IPS DF 19.7 (cell line): Measurements from ENCODE around the gene SYT11.
"Not testable (repeated sequence)": the region's sequence is repeated elsewhere in the genome, so short reads cannot be mapped to it uniquely, and the experiment has no call there.

ENCODE experiments used
- DNase-seq: peaks from one replicate; pipeline ENCODE4 v3.0.0-alpha.2; 2013; ENCODE audit warnings: low read depth, low spot score

Gene SYT11

DNA sequence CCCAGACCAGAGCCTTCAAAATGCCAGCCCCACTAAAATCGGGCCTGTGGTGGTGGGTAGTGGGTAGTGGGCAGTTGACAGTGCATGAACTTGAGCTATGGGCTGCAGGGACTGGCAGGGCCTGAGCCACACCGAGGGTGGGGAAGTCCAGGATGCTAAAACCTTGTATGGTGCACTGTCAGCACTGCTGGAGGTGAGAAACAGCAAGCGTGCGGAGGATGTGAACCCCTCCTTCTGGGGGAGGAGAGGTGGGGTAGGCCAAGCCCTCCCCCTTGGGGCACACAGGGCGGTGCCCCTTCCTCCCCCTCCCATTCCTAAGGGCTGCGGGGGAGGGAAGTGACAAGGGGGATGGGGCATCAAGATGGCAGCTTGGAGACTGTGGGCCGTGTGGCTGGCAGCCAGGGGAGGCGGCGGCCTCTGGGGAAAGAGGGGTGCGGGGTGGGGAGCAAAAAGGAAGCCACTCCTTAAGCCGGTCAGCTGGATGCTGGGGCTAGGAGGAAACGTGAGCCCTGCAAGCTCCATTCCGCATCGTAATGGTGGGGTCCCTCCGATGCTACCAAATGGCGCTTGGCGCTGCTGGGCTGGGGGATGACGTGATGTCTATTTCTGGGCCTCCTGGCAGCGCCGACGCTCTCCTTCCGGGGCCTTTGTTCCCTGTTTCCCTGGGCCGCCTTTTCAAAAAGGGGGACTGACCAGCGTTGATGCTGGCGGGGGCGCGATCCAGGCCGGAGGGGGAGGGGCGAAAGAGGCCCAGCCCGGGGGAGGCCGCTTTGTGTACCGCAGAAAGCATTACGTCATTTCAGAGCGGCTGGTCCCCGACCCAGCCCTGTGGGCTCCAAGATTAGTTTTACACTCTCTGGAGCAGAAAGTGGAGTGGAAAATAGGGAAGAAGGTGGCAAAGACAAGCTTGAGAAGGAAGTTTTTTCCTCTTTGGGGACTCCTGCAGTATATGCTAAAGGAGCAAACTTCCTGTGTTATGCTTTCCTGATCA, 809 bp downstream of the SYT11 start:
- peak; percentile 15 for DNase-seq

DNA sequence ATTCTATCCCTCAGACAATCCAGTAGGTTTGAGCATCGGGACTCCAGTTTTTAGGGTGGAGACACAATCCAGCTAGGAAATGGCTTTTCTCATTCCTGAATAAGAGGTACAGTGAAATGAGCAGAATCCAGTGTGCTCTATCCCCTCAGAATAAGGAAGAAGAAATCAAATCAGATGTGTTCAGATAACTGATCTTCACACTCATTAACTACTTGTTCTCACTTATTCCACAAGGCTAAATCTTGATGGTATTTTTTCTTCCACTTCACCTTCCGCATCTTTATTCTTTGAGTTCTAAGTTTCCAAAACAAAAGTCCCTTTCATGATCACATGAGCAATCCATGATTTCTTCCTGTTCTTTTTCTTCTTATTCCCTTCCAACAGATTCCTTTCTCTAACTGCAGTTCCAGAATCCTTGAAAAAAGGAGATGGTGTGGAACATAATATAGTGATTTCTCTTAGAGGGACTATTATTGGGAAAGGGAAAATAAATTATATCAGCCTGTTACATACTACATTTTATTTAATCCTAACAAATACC, 1.7 kb downstream of the SYT11 start:
- no peak for DNase-seq

- no peak for DNase-seq
Measured at GRCh38 chr1:155861896-155862295, 2.5 kb downstream of the SYT11 start.

DNA sequence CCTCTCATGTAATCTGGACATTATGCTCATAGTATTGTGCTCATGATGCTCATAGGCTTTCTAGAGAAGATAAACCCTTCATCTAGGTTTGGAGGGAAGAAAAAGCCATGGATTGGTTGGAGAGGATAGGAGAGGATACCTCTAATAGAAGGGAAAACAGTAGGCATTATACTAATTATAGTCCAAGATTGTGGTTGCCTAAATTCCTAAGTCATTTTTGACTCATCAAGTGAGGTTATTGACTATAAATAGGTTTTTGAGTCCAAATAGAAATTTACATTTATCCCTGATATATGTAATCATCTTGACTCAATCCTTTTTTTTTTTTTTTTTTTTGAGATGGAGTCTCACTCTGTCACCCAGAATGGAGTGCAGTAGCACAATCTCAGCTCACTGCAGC, 5.0 kb downstream of the SYT11 start:
- no peak for DNase-seq

- no peak for DNase-seq
Measured at GRCh38 chr1:155867766-155868165, 8.4 kb downstream of the SYT11 start.

DNA sequence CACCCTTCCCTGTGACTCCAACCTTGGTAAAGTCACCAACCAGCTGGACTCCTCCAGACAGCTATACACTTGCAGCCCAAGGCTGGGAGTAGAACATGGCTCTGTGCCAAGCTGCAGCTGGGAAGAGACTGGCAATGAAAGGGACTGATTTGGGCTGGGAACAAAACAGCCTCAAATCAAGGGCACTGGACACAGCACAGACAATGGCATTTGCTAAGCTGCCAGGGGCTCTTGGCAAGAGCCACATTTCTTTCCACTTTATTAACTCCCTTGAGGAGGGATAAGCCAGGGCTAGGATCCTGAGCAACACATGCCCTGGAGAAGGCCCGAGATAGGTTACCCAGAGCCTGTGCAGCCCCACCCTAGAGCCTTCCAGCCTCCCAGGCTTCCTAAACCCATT, 12.0 kb downstream of the SYT11 start:
- DNase-seq = no peak

- no peak for DNase-seq
Measured at GRCh38 chr1:155872527-155872926, 13.2 kb downstream of the SYT11 start.

DNA sequence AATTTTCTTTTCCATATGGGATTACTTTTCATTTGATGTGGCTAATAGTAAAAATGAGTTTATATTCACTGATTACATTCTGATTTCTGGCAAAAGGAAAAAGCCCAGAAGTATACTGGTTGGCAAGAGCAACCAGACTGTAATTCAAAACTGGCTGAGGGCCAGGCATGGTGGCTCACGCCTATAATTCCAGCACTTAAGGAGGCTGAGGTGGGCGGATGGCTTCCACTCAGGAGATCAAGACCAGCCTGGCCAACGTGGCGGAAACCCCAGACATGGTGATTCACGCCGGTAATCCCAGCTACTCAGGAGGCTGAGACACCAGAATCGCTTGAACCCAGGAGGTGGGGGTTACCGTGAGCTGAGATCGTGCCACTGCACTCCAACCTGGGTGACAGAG, 14.5 kb downstream of the SYT11 start:
- no peak for DNase-seq

GRCh38 chr1:155877945-155878344, 18.6 kb downstream of the SYT11 start:
- no peak for DNase-seq

DNA sequence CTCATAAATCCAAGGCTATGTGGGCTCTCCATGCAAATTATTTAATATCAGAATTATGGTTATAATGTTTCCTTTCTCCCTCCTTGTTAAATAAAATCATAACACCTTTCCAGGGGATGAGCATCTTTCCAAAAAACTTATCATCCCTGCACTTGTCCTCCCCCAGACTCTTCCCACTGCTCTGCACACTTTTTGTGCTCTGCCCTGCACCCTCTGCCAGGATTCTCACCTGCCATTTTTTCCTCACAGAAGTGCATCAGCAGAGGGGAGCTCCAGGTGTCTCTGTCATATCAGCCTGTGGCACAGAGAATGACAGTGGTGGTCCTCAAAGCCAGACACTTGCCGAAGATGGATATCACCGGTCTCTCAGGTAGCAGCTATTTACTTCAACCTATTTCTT, 20.9 kb downstream of the SYT11 start:
- DNase-seq = no peak

DNA sequence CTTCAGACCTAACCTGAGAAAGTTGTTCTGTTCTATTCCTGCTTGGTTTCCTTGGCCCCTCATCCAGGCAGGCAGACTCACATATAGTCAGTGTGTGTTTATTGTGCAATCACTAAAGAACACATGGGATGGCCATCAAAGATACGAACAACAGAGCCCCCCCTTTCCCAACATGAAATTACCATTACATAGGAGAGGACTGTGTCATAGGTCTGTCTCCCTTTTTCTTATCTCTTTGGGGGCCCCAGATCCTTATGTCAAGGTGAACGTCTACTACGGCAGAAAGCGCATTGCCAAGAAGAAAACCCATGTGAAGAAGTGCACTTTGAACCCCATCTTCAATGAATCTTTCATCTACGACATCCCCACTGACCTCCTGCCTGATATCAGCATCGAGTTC, 21.6 kb downstream of the SYT11 start:
- DNase-seq = no peak

GRCh38 chr1:155882235-155882634, 22.9 kb downstream of the SYT11 start:
- no peak for DNase-seq

GRCh38 chr1:155882766-155883165, 23.4 kb downstream of the SYT11 start:
- DNase-seq = no peak

DNA sequence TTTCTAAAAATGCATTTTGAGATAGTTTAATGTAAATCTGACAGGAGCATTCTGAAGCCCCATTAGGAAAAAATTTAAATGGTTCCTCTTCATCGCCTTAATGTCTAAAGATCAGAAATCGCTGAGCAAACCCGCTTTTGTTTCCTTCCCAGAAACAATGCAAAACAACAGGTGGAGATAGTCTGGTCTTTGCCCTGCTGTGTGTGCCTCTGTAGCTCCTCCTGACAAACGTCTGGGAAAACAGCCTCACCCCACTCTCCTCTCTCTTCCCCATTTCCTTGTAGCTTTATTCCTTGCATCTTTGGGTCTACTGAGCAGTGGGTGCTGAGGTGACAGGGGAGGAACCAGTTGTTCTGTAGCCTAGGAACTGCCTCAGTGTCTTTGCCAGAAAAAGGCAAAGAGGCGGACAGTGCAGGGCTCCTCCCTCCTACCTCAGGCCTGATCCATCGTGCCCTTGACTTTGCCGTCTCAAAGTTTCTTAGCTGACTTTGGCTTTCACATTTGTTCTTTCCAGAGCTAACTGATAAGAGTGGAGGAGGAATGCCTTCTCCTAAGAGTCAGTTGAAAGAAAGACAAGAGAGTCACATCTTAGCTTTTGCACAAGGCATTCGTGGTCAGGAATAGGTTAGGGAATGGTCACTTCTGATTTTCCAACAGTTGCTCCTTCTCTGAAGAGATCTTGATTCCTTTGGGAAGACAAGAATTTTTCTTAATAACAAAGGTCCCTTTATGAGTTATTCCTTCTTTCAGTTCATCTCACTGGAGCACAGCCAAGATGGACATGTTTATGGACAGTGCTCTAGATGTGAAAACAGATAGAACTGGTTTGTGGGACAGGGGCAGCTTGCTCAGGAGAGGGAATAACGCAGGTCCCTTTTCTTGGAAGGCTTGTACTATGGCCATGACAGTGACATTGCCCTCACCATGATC, 24.9 kb downstream of the SYT11 start:
- DNase-seq = no peak

DNA sequence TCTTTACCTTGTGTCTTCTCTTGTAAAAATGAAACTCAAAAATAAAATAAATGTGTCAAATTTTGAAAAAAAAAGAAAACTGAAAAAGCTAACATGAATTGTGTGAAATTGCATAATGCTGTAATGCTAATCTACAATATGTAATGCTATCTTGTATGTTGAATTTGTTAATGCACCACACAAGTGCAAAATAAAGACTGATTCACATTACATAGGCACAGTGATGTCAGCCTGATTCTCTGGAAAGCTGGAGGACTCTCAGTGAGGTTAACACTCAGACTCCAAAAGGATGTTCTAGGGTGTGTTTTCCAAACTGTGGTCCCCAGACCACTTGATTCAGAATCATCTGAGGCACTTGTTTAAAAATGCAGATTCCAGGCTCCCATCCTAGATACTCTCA, 25.6 kb downstream of the SYT11 start:
- DNase-seq = no peak

- DNase-seq = no peak
Measured at GRCh38 chr1:155888481-155888880, 29.1 kb downstream of the SYT11 start.

- DNase-seq = no peak
Measured at GRCh38 chr1:155889566-155889965, 30.2 kb downstream of the SYT11 start.

DNA sequence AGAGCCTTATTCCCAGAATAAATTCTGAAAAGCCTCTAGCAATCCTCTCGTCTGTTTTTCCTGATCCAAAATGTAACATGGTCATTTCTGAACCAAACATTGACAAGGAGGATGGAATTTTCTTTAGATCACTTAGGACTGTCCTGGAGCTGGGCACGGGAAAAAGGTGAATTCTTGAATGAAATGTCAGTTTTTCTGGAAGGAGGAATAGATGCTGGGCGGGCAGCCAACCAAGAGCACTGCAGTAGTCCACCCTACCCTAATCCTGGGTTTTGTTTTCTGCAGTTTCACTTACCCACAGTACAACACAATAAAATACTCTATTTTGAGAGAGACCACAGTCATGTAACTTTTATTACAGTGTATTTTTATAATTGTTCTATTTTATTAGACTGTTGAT, 30.9 kb downstream of the SYT11 start:
- DNase-seq = no peak

DNA sequence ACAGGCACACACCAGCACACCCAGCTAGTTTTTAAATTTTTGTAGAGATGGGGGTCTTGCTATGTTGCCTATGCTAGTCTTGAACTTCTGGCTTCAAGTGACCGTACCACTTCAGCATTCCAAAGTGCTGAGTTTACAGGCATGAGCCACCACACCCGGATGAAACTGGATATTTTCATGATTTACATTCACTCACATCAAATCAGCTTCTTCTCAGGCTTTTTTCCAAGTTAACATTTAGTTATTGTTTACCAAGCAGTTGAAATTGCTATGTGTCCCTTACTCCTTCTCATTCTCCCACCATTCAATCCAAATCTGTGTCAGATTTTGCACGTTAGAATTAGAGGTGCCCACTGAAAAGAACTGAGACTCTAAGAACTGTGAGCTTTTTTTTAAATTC, 33.4 kb downstream of the SYT11 start:
- no peak for DNase-seq

GRCh38 chr1:155893389-155894142, 34.2 kb downstream of the SYT11 start:
- DNase-seq = no peak

- not testable (repeated sequence) for DNase-seq
Measured at GRCh38 chr1:155895617-155896016, 36.2 kb downstream of the SYT11 start.
